ENCODE data around the gene SLC7A14. TPM values are rescaled to one million over a fixed set of nuclear protein-coding genes. Genes with fewer than 3 reads are reported as not detected.

Gene SLC7A14
- total RNA-seq, 1 donor from 2014 or later, result not detected

GRCh38 chr3:170594528-170594927, 8.7 kb upstream of the SLC7A14 start:
- TF ChIP-seq CTCF (IDR thresholded peaks at IDR 0.05), result no peak
- no peak for DNase-seq
- Mint-ChIP-seq H3K36me3 (ENCODE audit: low read depth) (no peaks in the 10 kb centered on the region), H3K9me3 (no peaks in the 10 kb centered on the region), H3K4me1 (no peaks in the 10 kb centered on the region), H3K27me3 (peaks cover 21% of the 10 kb centered on the region), H3K27ac (no peak overlapping the region), H3K4me3 (no peak overlapping the region)
- ChIA-PET CTCF (no interaction called here), POLR2A (no interaction called here)
- no peak for ATAC-seq (ENCODE audit: low read depth)
- intact Hi-C loops (cut with micrococcal nuclease), result no loop called here

GRCh38 chr3:170593634-170594033, 7.8 kb upstream of the SLC7A14 start:
- H3K27ac Mint-ChIP-seq, result no peak overlapping the region
- ATAC-seq (ENCODE audit: low read depth) (no peak), DNase-seq (no peak)
- H3K36me3 Mint-ChIP-seq (ENCODE audit: low read depth), result no peaks in the 10 kb centered on the region
- H3K4me3 Mint-ChIP-seq, result no peak overlapping the region
- no peaks in the 10 kb centered on the region for H3K9me3 Mint-ChIP-seq
- POLR2A ChIA-PET, result no interaction called here
- CTCF ChIA-PET, result no interaction called here
- H3K27me3 Mint-ChIP-seq, result peaks cover 21% of the 10 kb centered on the region
- no peak for TF ChIP-seq CTCF (IDR thresholded peaks at IDR 0.05)
- intact Hi-C loops (cut with micrococcal nuclease), result no loop called here
- no peaks in the 10 kb centered on the region for H3K4me1 Mint-ChIP-seq

- DNase-seq, result no peak
- Mint-ChIP-seq H3K27ac (no peak overlapping the region), H3K9me3 (no peaks in the 10 kb centered on the region), H3K4me1 (no peaks in the 10 kb centered on the region), H3K36me3 (ENCODE audit: low read depth) (no peaks in the 10 kb centered on the region), H3K27me3 (peaks cover 41% of the 10 kb centered on the region), H3K4me3 (no peak overlapping the region)
- ChIA-PET CTCF (no interaction called here), POLR2A (no interaction called here)
- no peak for ATAC-seq (ENCODE audit: low read depth)
- TF ChIP-seq CTCF (IDR thresholded peaks at IDR 0.05), result no peak
- intact Hi-C loops (cut with micrococcal nuclease), result no loop called here
Measured at GRCh38 chr3:170589113-170589512, 3.2 kb upstream of the SLC7A14 start.

- intact Hi-C loops (cut with micrococcal nuclease), result no loop called here
Measured at GRCh38 chr3:170585008-170585936, 603 bp downstream of the SLC7A14 start.

More at GRCh38 chr3:170585008-170585936, 603 bp downstream of the SLC7A14 start:
- H3K36me3 Mint-ChIP-seq (ENCODE audit: low read depth), result no peaks in the 10 kb centered on the region
- DNase-seq, result no peak
- no peaks in the 10 kb centered on the region for H3K9me3 Mint-ChIP-seq
- no peaks in the 10 kb centered on the region for H3K4me1 Mint-ChIP-seq
- ATAC-seq (ENCODE audit: low read depth), result no peak
- H3K27me3 Mint-ChIP-seq, result peaks cover 47% of the 10 kb centered on the region
- CTCF ChIA-PET, result no interaction called here
- H3K27ac Mint-ChIP-seq, result no peak overlapping the region
- no peak for TF ChIP-seq CTCF (IDR thresholded peaks at IDR 0.05)
- no peak overlapping the region for H3K4me3 Mint-ChIP-seq
- POLR2A ChIA-PET, result no interaction called here

Data from activated B cell treated with CpG ODN at 0.5 μM for 24 hours (primary cell).